Hematopoietic multipotent progenitor cell treated with erythropoietin and hydrocortisone succinate and interleukin-3 and kit ligand, for 15 days (in vitro differentiated cells): Measurements from ENCODE around the gene PTGES3.
"Not testable (repeated sequence)": the region's sequence is repeated elsewhere in the genome, so short reads cannot be mapped to it uniquely, and the experiment has no call there.

Experiments used
- DNase-seq: peaks from one replicate; pipeline ENCODE4 v3.0.0-alpha.2; 2015; ENCODE audit warnings: low spot score

The PTGES3 gene, protein sequence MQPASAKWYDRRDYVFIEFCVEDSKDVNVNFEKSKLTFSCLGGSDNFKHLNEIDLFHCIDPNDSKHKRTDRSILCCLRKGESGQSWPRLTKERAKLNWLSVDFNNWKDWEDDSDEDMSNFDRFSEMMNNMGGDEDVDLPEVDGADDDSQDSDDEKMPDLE

DNA sequence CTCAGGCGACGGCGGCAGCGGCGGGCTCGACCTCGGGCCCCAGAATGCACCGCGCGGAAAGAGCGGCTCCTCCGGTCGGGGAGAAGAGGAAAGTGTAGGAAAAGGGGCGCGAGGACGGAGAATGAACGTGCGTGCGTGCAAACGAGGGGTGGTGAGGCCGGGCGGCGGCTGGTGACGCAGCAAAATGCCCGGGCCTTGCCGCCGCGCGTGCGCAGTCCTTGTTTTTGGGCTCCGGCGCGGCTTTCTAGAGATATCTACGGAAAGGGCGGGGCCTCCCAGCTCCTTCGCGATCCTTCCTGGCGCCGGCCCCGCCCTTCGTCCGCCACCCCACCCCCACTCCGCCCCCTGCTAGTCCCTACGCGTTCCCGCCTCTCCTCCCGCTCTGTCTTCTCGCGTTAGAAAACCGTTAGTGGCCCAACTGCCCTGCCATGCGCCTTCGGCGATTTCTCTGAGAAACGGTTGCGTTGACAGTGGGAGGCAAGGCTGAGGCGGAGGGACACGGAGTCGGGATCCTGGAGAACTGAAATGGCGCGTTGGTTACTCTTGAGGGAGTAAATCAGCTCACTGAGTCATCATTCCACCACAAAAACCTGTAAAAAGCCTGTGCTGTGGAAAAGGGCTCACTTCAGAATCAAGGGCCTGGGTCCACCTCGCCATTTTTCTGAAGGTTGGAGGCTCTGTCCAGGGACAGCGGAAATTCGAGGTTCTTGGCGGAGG is at the start of gene PTGES3:
Gene PTGES3 (minus strand): TSS at position 156 of the 717 bp plus-strand sequence. CDS start 285 bp downstream, outside the sequence.
- peak; percentile 99 for DNase-seq

DNA sequence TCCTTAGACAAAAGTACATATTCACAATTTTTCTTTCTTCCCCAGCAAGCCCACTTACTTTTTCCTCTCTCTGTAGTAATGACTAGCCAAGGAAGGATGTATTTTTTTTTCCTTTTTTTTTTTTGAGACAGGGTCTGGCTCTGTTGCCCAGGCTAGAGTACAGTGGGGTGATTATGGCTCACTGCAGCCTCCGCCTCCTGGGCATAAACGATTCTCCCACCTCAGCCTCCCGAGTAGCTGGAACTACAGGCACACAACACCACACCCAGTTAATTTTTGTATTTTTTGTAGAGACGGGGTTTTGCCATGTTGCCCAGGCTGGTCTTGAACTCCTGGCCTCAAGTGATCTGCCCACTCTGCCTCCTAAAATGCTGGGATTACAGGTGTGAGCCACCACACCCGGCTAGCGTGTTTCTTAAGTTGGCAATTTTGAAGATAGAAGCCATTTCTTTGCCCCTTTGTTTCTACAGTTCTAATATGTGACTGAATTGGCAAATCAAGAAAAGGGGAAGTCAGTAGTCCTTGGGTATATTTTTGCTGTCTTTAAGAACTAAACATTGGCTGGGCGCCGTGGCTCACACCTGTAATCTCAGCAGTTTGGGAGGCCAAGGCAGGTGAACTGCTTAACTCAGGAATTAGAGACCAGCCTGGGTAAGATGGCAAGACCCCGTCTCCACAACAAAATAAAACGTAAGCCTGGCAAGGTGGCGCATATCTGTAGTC is 40.2 kb upstream of the PTGES3 start:
- no peak for DNase-seq

DNA sequence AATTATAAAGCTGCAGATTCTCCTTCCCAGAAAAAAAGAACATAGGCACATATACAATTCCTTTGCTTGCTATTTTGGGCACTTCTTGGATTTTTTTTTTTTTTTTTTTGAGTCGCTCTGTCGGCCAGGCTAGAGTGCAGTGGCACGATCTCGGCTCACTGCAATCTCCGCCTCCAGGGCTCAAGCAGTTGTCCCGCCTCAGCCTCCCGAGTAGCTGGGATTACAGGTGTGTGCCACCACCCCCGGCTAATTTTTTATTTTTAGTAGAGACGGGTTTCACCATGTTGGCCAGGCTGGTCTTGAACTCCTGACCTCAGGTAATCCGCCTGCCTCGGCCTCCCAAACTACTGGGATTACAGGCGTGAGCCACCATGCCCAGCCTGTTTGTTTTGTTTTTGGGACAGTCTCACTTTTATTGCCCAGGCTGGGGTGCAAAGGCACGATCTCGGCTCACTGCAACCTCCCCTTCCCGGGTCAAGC is 38.2 kb upstream of the PTGES3 start:
- DNase-seq: not testable (repeated sequence)

DNA sequence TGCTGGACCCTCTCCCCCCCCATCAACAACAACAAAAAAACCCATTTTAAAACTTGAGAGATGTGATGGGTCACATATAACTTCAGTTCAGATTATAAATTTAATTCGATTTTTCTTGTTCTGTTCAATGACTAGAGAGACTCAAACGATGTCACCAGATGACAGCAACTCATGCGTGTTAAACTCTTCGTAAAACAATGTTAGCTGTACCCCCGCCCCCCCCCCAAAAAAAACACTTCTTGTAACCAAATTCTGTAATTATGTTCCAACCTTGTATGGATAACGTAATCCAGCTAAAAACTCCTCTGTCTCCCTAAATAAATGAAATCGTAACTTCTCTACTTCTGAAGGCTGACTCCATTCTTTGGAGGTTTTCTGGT is 37.6 kb upstream of the PTGES3 start:
- no peak for DNase-seq

GRCh38 chr12:56724972-56725722 is 37.1 kb upstream of the PTGES3 start, which contains the start of gene NACA:
Gene NACA, minus strand, starts transcription at chr12:56725299. Its CDS starts 778 bp downstream, at chr12:56724521.
- DNase-seq: peak; percentile 97

- DNase-seq: no peak
These were observed 36.6 kb upstream of the PTGES3 start for GRCh38 chr12:56724701-56724971.

DNA sequence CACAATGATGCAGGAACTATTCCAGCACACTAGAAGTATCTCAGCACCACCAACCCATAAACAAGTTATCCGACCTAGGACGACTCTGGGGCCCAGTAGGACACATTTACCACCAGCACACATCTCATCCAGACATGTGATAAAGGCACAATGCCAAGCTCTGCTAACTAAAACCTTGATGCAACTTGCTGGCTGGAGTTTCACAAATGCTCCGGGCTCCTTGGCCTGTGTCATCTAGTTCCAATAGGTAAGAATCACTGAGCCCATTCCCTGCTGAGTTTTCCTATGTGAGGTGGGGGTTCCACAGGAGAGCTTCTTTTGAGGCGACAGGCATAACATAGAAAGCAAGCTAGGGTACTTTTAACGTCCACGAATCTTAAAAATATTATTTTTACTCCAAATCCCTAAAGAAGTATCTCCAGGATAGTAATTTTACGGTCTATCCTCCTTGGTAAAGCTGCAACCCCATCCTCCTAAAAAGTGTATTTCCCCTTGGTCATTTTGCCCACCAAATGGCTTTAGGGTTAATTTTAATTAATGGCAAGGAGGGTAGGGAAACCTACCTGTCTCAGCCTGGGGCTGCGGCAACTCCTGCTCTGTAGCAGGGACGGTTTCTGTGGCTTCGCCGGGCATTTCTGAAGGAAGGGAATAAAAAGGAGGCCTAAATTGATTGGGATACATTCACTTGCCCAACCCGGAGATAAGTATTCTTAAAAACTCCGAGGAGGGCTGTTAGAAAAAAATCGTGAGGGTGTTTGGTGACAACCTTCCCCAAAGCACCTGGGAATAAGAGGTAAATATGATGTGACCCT is 36.0 kb upstream of the PTGES3 start:
- DNase-seq: peak; percentile 78

GRCh38 chr12:56723352-56723751 is 35.3 kb upstream of the PTGES3 start:
- no peak for DNase-seq

DNA sequence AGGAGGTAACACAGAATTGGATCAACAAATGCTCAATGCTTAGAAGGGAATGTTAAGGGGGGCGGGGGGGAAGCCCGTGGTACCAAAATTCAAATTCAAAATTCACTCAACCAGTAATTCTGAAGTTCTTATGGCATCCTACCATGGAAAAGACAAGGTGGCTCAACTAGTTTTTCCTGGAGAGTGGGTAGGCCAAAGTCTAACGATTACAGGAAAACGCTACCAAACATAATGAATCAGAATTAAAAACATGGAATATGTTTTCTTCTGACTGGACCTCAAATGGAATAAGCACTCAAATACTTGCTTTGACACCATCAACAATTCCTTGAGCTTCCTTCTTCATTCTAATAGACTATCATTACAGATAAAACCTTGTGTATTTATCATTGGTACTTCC is 34.7 kb upstream of the PTGES3 start:
- DNase-seq: no peak

DNA sequence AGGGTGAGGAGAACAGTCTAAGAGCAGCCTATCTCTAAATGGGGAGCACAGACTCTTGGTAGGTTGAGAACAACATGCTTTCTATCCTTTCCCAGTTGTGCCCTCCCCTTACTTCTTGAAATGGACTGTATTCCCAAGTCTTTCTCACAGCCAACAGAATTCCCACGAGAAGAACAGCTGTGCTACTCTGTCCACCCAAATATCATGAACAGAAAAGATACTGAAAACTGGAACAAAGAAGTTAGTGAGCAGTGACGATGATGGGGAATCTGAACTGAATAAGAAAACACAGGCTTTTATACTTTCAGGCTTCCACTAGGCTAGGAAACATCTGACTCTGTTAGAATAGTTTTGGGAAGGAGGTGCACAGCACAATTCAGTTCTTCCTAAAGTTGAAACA is 33.6 kb upstream of the PTGES3 start:
- DNase-seq: no peak

GRCh38 chr12:56721216-56721615 is 33.1 kb upstream of the PTGES3 start:
- no peak for DNase-seq

GRCh38 chr12:56720731-56721151 is 32.7 kb upstream of the PTGES3 start:
- no peak for DNase-seq

DNA sequence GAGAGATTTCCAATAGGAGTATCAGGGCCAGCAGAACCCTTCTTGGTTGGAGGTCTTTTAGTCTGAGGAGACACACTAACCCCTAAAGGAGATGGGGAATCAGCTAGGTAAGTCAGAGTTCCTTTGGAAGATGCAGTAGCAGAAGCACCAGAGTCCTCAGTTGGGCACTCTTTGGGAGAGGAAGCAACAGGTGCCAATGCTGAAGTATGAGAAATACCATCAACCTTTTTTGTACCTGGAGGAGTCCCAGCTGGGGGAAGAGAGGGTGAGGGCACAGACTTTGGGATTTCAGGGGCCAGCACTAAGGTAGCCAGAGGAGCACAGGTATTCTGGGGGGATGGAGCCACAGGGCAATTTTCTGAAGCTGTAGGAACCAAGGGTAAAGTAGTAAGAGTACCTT is 31.0 kb upstream of the PTGES3 start:
- no peak for DNase-seq

GRCh38 chr12:56718636-56719035 is 30.6 kb upstream of the PTGES3 start:
- DNase-seq: no peak

DNA sequence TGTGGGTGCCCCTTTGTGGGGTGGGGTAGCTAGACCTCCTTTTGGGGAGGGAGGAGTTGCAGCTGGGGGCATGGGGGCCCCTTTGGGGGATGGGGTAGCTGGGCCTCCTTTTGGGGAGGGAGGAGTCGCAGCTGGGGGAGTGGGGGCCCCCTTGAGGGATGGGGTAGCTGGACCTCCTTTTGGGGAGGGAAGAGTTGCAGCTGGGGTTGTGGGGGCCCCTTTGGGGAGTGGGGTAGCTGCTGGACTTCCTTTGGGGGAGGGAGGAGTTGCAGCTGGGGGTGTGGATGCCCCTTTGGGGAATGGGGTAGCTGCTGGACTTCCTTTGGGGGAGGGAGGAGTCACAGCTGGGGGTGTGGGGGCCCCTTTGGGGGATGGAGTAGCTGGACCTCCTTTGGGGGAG is 30.1 kb upstream of the PTGES3 start:
- no peak for DNase-seq

DNA sequence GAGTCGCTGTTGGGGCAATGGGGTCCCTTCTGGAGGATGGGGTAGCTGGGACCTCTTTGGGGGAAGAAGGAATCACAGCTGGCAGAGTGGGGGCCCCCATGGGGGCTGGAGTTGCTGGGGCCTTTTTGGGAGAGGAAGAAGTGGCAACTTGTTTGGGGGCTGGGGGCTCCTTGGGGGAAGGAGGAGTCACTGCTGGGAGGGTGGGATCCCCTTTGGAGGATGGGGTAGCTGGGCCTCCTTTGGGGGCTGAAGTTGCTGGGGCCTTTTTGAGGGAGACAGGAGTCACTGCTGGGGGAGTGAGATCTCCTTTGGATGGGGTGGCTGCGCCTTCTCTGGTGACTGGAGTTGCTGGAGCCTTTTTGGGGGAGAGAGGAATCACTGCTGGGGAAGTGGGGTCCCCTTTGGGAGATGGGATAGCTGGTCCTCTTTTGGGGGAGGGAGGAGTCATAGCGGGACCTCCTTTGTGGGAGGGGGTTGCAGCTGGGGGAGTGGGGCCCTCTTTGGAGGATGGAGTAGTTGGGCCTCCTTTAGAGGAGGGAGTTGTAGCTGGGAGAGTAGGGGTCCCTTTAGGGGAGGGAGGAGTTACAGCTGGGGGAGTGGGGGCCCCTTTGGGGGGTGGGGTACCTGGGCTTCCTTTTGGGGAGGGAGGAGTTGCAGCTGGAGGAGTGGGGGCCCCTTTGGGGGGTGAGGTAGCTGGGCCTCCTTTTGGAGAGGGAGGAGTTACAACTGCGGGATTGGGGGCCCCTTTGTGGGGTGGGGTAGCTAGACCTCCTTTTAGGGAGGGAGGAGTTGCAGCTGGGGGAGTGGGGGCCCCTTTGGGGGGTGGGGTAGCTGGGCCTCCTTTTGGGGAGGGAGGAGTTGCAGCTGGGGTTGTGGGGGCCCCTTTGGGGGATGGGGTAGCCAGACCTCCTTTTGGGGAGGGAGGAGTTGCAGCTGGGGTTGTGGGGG is 29.1 kb upstream of the PTGES3 start:
- DNase-seq: no peak

- DNase-seq: no peak
These were observed 28.4 kb upstream of the PTGES3 start for GRCh38 chr12:56716458-56716857.

GRCh38 chr12:56715798-56716197 is 27.7 kb upstream of the PTGES3 start:
- DNase-seq: no peak

GRCh38 chr12:56714431-56714929 is 26.4 kb upstream of the PTGES3 start:
- DNase-seq: no peak

- DNase-seq: no peak
These were observed 25.3 kb upstream of the PTGES3 start for GRCh38 chr12:56713345-56713744.
